Camera-type eye (tissue), 1 donor: ENCODE results near the gene TPRN. TPM values are rescaled to one million over a fixed set of nuclear protein-coding genes. Genes with fewer than 3 reads are reported as not detected.

ENCODE experiments used
- total RNA-seq: library from RNA; depleted of rRNA; stranded (reverse); fragments of >200 nt; gene quantifications from one replicate; pipeline ENCODE4 v1.2.3, GENCODE V29; 2014

The TPRN gene, protein sequence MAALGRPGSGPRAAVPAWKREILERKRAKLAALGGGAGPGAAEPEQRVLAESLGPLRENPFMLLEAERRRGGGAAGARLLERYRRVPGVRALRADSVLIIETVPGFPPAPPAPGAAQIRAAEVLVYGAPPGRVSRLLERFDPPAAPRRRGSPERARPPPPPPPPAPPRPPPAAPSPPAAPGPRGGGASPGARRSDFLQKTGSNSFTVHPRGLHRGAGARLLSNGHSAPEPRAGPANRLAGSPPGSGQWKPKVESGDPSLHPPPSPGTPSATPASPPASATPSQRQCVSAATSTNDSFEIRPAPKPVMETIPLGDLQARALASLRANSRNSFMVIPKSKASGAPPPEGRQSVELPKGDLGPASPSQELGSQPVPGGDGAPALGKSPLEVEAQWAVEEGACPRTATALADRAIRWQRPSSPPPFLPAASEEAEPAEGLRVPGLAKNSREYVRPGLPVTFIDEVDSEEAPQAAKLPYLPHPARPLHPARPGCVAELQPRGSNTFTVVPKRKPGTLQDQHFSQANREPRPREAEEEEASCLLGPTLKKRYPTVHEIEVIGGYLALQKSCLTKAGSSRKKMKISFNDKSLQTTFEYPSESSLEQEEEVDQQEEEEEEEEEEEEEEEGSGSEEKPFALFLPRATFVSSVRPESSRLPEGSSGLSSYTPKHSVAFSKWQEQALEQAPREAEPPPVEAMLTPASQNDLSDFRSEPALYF
- total RNA-seq: 11.3 TPM

DNA sequence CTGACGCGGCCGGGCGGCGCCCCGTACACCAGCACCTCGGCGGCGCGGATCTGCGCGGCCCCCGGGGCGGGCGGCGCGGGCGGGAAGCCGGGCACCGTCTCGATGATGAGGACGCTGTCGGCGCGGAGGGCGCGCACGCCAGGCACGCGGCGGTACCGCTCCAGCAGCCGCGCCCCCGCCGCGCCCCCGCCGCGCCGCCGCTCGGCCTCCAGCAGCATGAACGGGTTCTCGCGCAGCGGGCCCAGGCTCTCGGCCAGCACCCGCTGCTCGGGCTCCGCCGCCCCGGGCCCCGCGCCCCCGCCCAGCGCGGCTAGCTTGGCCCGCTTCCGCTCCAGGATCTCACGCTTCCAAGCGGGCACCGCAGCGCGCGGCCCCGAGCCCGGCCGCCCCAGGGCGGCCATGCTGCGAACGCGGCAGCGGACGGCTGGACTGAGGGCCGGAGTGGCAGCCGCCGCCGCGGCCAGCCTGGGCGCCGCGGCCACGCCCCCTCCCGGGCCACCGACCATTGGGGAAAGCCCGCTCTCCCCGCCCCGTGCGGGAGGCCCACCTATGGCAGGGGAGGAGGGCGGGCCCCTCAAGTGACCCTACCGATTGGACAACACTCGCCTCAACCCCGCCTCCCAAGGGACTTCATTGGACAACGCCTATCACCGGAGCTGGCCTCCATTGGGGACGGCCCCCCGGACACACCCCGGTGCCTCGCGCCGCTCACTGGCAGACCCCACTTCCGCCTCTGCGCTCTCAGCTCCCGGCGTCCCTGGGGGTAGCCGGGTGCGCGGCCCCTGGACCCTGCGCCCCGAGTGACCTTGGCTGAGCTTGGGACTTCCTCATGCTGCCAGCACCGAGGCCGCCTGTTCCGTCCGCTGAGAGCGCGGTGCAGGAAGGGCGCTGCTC, at the start of gene TPRN:
Gene TPRN (minus strand): TSS at position 431 of the 894 bp plus-strand sequence. CDS start 30 bp downstream, at position 401.

DNA sequence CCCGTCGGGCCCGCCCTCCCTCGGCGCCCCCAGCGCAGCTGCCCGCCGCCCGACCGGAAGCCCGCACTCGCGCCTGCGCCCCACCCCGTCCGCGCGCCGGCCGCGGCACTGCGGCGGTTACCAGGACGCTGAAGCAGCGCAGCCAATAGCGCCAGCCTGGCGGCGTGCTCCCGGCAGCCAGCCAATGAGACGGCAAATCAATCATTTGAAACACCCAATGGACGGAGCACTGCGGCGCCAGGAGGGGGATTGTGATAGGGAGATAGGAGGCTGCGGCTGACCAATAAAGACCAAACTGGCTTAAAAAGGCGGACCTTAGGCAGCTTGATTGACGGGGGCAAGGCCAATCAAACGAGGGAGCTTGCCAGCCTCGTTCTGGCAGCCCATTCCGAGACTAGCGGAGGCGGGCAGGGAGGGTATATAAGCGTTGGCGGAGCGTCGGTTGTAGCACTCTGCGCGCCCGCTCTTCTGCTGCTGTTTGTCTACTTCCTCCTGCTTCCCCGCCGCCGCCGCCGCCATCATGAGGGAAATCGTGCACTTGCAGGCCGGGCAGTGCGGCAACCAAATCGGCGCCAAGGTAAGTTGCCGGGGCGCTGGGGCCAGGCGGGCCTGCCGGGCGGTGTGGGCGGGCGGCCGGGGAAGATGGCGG, 40.4 kb upstream of the TPRN start, which contains the start of gene TUBB4B:
Gene TUBB4B (plus strand): TSS at position 447 of the 649 bp plus-strand sequence. CDS start 74 bp downstream, at position 521.

DNA sequence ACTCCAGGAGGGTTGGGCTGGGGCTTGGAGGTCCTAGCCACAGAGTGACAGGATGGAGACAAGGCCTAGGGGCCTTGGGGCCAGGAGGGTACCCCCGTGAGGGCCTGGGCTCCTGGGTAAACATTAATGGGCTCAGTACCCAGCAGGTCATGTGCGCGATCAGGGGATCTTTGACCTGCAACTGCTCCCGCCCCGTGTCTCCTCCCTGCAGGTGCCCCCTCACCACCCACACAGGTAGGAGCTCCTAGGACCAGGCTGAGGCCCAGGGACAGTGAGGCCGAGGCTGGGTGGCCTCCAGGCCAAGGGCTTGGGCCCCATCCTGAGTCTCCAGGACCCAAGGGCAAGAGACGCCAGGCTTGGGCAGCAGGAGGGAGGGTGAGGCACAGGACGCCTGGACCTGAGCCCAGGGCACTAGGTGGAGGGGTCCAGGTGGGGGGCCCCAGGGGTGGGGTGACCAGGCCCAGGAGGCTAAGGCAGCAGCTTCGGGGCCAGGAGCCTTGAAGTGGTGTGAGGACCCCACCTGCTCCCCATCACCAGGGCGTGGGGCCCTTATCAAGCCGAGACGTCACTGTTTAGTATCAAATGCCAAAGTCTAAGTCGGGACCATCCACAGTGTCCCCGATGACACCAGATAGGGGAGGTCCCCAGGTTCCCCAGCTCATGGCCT, 30.3 kb upstream of the TPRN start, which contains the start of gene SLC34A3:
Gene SLC34A3 (plus strand): TSS at position 197 of the 667 bp plus-strand sequence. CDS start 802 bp downstream, outside the sequence.

DNA sequence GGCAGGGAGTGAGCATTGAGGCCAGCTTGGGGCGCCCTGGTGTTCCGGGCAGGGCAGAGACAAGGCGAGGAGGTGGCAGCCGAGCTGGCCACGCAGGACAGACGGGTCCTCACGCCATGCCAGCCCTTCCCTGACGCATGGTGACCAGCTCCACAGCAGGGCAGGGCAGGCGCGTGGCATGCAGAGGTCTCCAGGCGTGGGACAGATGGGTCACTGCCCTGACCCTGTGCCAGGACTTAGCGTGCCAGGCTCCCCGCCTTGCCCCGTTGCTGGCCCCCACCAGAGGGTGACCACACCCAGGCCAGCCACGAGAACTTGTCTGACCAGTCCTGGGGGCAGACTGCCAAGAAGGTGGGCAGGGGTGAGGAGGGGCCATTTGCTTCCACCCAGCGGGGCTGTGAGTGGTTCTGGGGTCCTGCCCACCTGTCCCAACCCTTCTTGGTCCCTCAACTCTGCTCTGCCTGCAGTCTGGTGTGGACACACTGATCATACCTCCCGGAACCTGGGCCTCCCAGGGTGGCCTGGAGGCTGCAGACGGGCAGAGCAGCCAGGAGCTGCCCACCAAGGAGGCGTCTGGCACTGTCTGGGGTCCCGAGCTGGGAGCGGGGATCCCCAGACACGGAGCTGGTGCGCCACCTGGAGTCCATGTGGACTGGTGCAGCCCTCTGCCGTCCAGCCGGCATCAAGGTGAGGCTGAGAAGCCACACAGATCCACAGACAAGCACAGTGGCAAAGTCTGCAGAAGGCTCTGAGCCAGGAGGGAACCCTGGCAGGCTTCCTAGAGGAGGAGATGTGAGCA, 26.7 kb upstream of the TPRN start, which contains the start of gene RNF224:
Gene RNF224 (plus strand): TSS at position 449 of the 799 bp plus-strand sequence. CDS start 834 bp downstream, outside the sequence.

DNA sequence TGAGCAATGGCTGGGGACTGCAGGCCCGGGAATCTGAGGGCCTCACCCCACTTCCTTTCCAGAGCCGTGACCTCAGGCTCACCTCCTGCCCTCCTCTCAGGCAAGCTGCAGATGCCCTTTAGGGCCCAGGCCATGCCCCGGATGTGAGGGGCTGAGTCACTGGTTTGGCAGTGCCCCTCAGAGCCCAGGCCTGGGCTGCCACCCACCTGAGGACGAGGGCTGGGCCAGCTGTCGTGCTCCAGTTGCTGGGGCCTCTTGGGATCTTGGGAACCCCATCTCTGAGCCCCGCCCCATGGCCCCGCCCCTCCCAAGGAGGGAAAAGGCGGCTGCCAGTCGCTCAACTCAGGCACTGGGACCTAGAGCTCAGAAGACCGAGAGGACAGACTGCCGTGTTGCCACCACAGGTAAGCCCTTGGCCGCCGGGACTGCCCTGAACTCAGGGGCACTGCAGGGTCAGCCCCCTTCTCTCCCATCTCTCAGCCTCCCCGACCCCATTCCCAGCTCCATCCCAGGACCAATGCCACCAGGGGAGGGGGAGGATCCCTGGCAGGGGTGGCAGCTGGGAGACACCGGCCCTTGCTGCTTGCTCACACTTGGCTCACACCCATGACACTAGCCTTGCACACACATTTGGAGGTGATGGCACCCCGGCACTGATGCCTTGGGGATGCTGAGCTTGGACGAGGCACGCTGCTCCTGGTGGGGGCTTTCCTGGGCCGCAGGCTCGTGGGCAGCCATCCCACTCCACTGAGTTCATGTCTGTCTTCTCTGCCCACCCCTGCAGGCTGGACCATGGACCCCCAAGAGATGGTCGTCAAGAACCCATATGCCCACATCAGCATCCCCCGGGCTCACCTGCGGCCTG, 24.5 kb upstream of the TPRN start, which contains the start of gene CYSRT1:
Gene CYSRT1 (plus strand): TSS at position 345 of the 865 bp plus-strand sequence. CDS start 448 bp downstream, at position 793.

DNA sequence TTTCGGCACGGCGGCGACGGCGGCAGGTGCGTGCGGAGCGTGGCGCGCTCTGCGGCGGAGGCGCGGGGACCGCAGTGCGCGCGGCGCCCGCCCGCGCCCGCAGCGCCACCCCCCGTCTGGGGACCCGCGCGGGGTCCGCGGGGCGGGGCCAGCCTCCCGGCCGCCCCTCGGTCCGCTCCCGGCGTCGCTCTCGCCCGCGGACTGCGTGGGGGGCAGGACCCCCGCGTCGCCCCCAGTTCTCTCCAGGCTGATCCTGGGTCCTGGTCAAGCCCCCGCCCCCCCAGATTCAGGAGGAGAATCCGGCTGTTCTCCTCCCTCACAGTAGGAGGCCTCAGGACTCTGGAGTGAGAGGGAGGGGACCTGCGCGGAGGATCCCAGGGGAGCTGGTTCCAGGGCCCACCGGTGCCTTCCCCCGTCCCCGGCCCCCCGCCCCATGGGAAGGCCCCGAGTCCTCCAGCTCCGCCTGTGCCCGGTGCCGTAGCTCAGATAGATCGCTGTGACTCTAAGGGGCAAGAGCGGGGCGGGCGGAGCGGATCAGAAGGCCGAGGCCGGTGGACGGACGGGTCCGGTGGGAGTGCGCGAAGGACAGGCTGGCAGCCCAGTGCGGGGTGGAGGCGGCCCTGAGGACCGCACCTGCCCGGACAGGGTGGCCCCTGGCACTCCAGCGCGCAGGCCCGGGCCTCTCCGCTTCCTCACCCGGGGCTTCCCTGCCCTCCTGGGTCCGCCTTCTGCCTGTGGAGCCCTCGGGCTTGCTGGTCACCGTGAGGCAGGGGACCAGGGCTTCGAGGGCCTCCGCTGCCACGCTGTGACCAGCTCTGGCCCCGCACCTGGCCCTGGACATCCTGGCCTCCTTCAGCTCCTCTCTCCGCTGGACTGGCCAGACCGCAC, 21.9 kb upstream of the TPRN start, which contains the start of gene RNF208:
Gene RNF208 (minus strand): TSS at position 51 of the 888 bp plus-strand sequence. CDS start 1,028 bp downstream, outside the sequence.

DNA sequence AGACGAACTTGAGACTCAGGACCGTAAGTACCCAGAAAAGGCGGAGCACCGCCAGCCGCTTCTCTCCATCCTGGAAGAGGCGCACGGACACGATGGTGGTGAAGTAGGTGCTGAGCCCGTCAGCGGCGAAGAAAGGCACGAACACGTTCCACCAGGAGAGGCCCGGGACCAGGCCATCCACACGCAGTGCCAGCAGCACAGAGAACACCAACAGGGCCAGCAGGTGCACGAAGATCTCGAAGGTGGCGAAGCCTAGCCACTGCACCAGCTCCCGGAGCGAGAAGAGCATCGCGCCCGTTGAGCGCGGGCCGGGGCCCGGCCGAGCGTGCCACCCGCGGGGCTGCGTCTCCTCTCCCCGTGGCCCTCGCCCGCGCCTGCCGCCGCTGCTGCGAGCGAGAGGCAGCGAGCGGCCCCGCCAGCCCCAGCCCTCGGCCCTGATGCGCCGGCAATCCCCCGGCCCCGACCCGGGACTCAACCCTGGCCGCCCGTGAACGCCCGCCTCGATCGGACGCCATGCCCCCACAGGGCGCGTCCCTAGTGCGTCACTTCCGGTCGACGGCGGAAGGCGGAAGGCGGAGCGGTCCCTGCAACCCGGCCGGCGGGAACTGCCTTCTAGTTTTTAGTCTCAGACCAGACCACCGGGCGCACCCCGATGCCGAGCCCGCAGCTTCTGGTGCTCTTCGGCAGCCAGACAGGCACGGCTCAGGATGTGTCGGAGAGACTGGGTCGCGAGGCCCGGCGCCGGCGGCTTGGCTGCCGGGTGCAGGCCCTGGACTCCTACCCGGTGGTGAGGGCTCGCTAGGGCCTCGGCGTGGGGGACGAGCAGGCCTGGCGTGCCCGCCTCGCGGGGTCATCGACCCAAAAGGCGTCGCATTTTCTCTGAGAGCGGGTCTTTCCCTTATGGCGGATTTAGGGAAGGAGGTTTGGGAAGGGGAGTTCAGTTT, 4.9 kb upstream of the TPRN start, which contains the start of the genes NDOR1 and TMEM203:
Gene NDOR1 (plus strand): TSS at position 575 of the 944 bp plus-strand sequence. CDS start 78 bp downstream, at position 653.
Gene TMEM203 (minus strand): TSS at position 523 of the 944 bp plus-strand sequence. CDS start 234 bp downstream, at position 289.

DNA sequence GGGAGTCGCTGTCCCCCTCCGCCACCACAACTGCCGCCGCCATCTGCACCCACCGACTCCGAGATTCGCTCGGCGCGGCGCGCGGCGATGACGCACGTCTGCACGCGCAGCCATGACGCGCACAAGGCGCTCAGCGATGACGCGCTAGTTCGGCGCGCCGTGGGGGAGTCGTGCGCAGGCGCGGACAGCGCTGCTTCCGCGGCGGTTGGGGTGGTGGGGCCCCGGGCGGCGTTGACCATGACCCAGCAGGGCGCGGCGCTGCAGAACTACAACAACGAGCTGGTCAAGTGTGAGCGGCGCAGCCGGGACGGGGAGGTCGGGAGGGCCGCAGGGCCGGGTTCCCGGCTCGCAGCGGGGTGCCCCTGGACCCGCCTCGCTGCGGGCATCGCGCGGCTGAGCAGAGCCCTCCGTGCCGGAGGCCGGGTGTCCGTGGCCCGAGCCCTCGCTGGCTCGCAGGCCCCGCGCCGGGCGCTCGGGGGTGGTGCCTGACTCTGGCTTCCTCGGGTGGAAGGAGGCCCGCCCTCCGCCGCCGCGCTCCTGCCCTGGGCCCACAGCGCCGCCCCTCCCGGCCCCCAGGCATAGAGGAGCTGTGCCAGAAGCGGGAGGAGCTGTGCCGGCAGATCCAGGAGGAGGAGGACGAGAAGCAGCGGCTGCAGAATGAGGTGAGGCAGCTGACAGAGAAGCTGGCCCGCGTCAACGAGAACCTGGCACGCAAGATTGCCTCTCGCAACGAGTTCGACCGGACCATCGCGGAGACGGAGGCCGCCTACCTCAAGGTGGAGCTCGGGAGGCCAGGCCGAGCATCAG, 11.8 kb downstream of the TPRN start, which contains the start of the genes ANAPC2 and SSNA1:
Gene ANAPC2 (minus strand): TSS at position 71 of the 807 bp plus-strand sequence. CDS start 28 bp downstream, at position 43.
Gene SSNA1 (plus strand): TSS at position 187 of the 807 bp plus-strand sequence. CDS start 51 bp downstream, at position 238.

DNA sequence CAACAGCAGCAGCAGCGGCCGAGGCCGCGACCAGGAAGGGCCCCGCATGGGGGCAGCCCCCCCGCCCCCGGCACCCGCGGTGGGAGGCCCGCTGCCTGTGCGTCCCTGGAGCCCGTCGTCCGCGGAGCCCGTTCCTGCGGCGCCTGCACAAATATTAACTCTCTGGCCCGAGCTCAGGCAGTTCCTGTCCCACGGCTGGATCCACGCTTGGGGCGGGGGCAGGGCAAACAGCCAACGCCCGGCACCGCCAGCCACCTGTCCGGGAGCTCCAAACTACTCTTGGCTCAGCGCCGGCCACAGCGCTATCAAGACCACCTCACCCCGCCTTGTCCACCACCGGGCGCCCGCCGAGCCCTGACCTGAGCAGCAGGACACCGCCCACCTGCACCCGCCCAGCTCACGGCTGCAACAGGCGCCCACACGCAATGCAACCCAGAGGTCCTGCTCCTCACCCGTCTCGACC, 30.6 kb downstream of the TPRN start, which contains the start of gene LRRC26:
Gene LRRC26 (minus strand): TSS at position 156 of the 463 bp plus-strand sequence. CDS start 108 bp downstream, at position 48.

Other genes with a start within 250 kb of the TPRN start
- 2.9 TPM for gene LCN12, start 248.5 kb downstream of the TPRN start, total RNA-seq
- 230 TPM for gene PTGDS, start 223.2 kb downstream of the TPRN start, total RNA-seq
- gene LCNL1, start 217.7 kb downstream of the TPRN start, total RNA-seq: 1.2 TPM
- gene PAXX, start 208.3 kb downstream of the TPRN start, total RNA-seq: 25.7 TPM
- gene CLIC3, start 204.2 kb downstream of the TPRN start, total RNA-seq: 1.1 TPM
- gene ABCA2, start 172.5 kb downstream of the TPRN start, total RNA-seq: 49.9 TPM
- not detected for gene FUT7, start 168.7 kb downstream of the TPRN start, total RNA-seq
- gene NPDC1, start 154.6 kb downstream of the TPRN start, total RNA-seq: 56.4 TPM
- 7.0 TPM for gene ENTPD2, start 146.7 kb downstream of the TPRN start, total RNA-seq
- 4.3 TPM for gene SAPCD2, start 130.2 kb downstream of the TPRN start, total RNA-seq
- 8.5 TPM for gene UAP1L1, start 123.2 kb downstream of the TPRN start, total RNA-seq
- gene MAN1B1, start 113.8 kb downstream of the TPRN start, total RNA-seq: 59.0 TPM
- gene DPP7, start 86.0 kb downstream of the TPRN start, total RNA-seq: 37.5 TPM
- 12.7 TPM for gene GRIN1, start 61.6 kb downstream of the TPRN start, total RNA-seq
- gene LRRC26, start 30.7 kb downstream of the TPRN start, total RNA-seq: 1.7 TPM
- gene TMEM210, start 28.7 kb downstream of the TPRN start, total RNA-seq: not detected
- gene ANAPC2, start 12.2 kb downstream of the TPRN start, total RNA-seq: 42.9 TPM
- 51.1 TPM for gene SSNA1, start 12.1 kb downstream of the TPRN start, total RNA-seq
- gene TMEM203, start 4.9 kb upstream of the TPRN start, total RNA-seq: 34.2 TPM
- 10.3 TPM for gene NDOR1, start 5.0 kb upstream of the TPRN start, total RNA-seq
- gene RNF208, start 21.5 kb upstream of the TPRN start, total RNA-seq: 2.7 TPM
- gene CYSRT1, start 24.4 kb upstream of the TPRN start, total RNA-seq: 0.60 TPM
- not detected for gene RNF224, start 26.8 kb upstream of the TPRN start, total RNA-seq
- gene SLC34A3, start 30.2 kb upstream of the TPRN start, total RNA-seq: not detected
- gene TUBB4B, start 40.5 kb upstream of the TPRN start, total RNA-seq: 374 TPM
- gene STPG3, start 50.5 kb upstream of the TPRN start, total RNA-seq: not detected
- gene NELFB, start 54.6 kb upstream of the TPRN start, total RNA-seq: 39.1 TPM
- gene TOR4A, start 77.0 kb upstream of the TPRN start, total RNA-seq: 3.7 TPM
- gene NRARP, start 101.5 kb upstream of the TPRN start, total RNA-seq: 23.3 TPM
- 22.0 TPM for gene EXD3, start 222.4 kb upstream of the TPRN start, total RNA-seq
- 4.2 TPM for gene NOXA1, start 222.7 kb upstream of the TPRN start, total RNA-seq
- 0.60 TPM for gene ENTPD8, start 240.6 kb upstream of the TPRN start, total RNA-seq